HEK293 (cell line): ENCODE results near the gene THAP3.

ENCODE experiments used
- BCL6B ChIP-seq: fragments of 450-650 bp; formaldehyde crosslinking; IDR thresholded peaks from 2 replicates; pipeline ENCODE4 v1.5.1; 2017; ENCODE audit warnings: missing biosample characterization, missing genetic modification characterization
- KLF17 ChIP-seq: fragments of 450-650 bp; formaldehyde crosslinking; IDR thresholded peaks from 2 replicates; pipeline ENCODE4 v1.5.1; 2016; ENCODE audit warnings: missing biosample characterization, missing genetic modification characterization
- OSR2 ChIP-seq: fragments of 450-650 bp; formaldehyde crosslinking; IDR thresholded peaks from 2 replicates; pipeline ENCODE4 v1.5.1; 2016; ENCODE audit warnings: missing biosample characterization, missing genetic modification characterization
- SP7 ChIP-seq: fragments of 450-650 bp; formaldehyde crosslinking; IDR thresholded peaks from 2 replicates; pipeline ENCODE4 v1.5.1; 2016; ENCODE audit warnings: missing biosample characterization, missing genetic modification characterization
- YY1 ChIP-seq: fragments of 450-650 bp; formaldehyde crosslinking; IDR thresholded peaks from 2 replicates; pipeline ENCODE4 v1.5.1; 2018; ENCODE audit warnings: missing biosample characterization, missing genetic modification characterization
- ZNF140 ChIP-seq: fragments of 450-650 bp; formaldehyde crosslinking; IDR thresholded peaks from 2 replicates; pipeline ENCODE4 v1.5.1; 2016; ENCODE audit warnings: missing biosample characterization, missing genetic modification characterization
- ZNF211 ChIP-seq: fragments of 450-650 bp; formaldehyde crosslinking; IDR thresholded peaks from 2 replicates; pipeline ENCODE4 v1.5.1; 2016; ENCODE audit warnings: low read depth, missing biosample characterization, missing genetic modification characterization
- ZNF223 ChIP-seq: fragments of 450-650 bp; formaldehyde crosslinking; IDR thresholded peaks from 2 replicates; pipeline ENCODE4 v1.5.1; 2016; ENCODE audit warnings: missing biosample characterization, missing genetic modification characterization
- ZNF280D ChIP-seq: fragments of 450-650 bp; formaldehyde crosslinking; IDR thresholded peaks from 2 replicates; pipeline ENCODE4 v1.5.1; 2016; ENCODE audit warnings: missing biosample characterization, missing genetic modification characterization
- ZNF426 ChIP-seq: fragments of 450-650 bp; formaldehyde crosslinking; IDR thresholded peaks from 2 replicates; pipeline ENCODE4 v1.5.1; 2017; ENCODE audit warnings: missing biosample characterization, missing genetic modification characterization, mild to moderate bottlenecking, inconsistent platforms, moderate library complexity
- ZNF48 ChIP-seq: fragments of 450-650 bp; formaldehyde crosslinking; IDR thresholded peaks from 2 replicates; pipeline ENCODE4 v1.5.1; 2016; ENCODE audit warnings: missing biosample characterization, missing genetic modification characterization
- ZNF558 ChIP-seq: fragments of 450-650 bp; formaldehyde crosslinking; IDR thresholded peaks from 2 replicates; pipeline ENCODE4 v1.5.1; 2016; ENCODE audit warnings: missing biosample characterization, missing genetic modification characterization
- ZNF600 ChIP-seq: fragments of 450-650 bp; formaldehyde crosslinking; IDR thresholded peaks from 2 replicates; pipeline ENCODE4 v1.5.1; 2016; ENCODE audit warnings: missing biosample characterization, missing genetic modification characterization
- ZNF664 ChIP-seq: fragments of 450-650 bp; formaldehyde crosslinking; IDR thresholded peaks from 2 replicates; pipeline ENCODE4 v1.5.1; 2016; ENCODE audit warnings: missing biosample characterization, missing genetic modification characterization
- ZNF76 ChIP-seq: fragments of 450-650 bp; formaldehyde crosslinking; IDR thresholded peaks from 2 replicates; pipeline ENCODE4; 2016; ENCODE audit warnings: low read depth, missing biosample characterization, missing genetic modification characterization, borderline replicate concordance
- ZNF776 ChIP-seq: fragments of 450-650 bp; formaldehyde crosslinking; IDR thresholded peaks from 2 replicates; pipeline ENCODE4 v1.5.0; 2017; ENCODE audit warnings: missing biosample characterization, missing genetic modification characterization, borderline replicate concordance
- ZNF792 ChIP-seq: fragments of 450-650 bp; formaldehyde crosslinking; IDR thresholded peaks from 2 replicates; pipeline ENCODE4 v1.5.1; 2016; ENCODE audit warnings: missing biosample characterization, missing genetic modification characterization
- ZSCAN23 ChIP-seq: fragments of 450-650 bp; formaldehyde crosslinking; IDR thresholded peaks from 2 replicates; pipeline ENCODE4 v1.5.1; 2016; ENCODE audit warnings: missing biosample characterization, missing genetic modification characterization
- TF ChIP-seq, protein P1 (sequence below): fragments of 450-650 bp; formaldehyde crosslinking; conservative IDR thresholded peaks from 2 replicates; pipeline ENCODE4 v1.5.1; 2016; ENCODE audit warnings: low read depth, missing biosample characterization, missing genetic modification characterization
- TF ChIP-seq, protein P2 (sequence below): fragments of 450-650 bp; formaldehyde crosslinking; IDR thresholded peaks from 2 replicates; pipeline ENCODE4 v1.5.1; 2016; ENCODE audit warnings: missing biosample characterization, missing genetic modification characterization, low read depth
- TF ChIP-seq, protein P3 (sequence below): fragments of 450-650 bp; formaldehyde crosslinking; optimal IDR thresholded peaks from 2 replicates; pipeline ENCODE3; 2016; ENCODE audit warnings: missing biosample characterization, mild to moderate bottlenecking, missing genetic modification characterization
- TF ChIP-seq, protein P4 (sequence below): fragments of 450-650 bp; formaldehyde crosslinking; IDR thresholded peaks from 2 replicates; pipeline ENCODE4 v1.5.1; 2017; ENCODE audit warnings: missing biosample characterization, missing genetic modification characterization
- TF ChIP-seq, protein P5 (sequence below): fragments of 450-650 bp; formaldehyde crosslinking; IDR thresholded peaks from 2 replicates; pipeline ENCODE4 v1.5.1; 2016; ENCODE audit warnings: missing biosample characterization, missing genetic modification characterization

Gene THAP3

GRCh38 chr1:6603238-6603914, 21.3 kb upstream of the THAP3 start (continued):
- TF ChIP-seq, protein P1, sequence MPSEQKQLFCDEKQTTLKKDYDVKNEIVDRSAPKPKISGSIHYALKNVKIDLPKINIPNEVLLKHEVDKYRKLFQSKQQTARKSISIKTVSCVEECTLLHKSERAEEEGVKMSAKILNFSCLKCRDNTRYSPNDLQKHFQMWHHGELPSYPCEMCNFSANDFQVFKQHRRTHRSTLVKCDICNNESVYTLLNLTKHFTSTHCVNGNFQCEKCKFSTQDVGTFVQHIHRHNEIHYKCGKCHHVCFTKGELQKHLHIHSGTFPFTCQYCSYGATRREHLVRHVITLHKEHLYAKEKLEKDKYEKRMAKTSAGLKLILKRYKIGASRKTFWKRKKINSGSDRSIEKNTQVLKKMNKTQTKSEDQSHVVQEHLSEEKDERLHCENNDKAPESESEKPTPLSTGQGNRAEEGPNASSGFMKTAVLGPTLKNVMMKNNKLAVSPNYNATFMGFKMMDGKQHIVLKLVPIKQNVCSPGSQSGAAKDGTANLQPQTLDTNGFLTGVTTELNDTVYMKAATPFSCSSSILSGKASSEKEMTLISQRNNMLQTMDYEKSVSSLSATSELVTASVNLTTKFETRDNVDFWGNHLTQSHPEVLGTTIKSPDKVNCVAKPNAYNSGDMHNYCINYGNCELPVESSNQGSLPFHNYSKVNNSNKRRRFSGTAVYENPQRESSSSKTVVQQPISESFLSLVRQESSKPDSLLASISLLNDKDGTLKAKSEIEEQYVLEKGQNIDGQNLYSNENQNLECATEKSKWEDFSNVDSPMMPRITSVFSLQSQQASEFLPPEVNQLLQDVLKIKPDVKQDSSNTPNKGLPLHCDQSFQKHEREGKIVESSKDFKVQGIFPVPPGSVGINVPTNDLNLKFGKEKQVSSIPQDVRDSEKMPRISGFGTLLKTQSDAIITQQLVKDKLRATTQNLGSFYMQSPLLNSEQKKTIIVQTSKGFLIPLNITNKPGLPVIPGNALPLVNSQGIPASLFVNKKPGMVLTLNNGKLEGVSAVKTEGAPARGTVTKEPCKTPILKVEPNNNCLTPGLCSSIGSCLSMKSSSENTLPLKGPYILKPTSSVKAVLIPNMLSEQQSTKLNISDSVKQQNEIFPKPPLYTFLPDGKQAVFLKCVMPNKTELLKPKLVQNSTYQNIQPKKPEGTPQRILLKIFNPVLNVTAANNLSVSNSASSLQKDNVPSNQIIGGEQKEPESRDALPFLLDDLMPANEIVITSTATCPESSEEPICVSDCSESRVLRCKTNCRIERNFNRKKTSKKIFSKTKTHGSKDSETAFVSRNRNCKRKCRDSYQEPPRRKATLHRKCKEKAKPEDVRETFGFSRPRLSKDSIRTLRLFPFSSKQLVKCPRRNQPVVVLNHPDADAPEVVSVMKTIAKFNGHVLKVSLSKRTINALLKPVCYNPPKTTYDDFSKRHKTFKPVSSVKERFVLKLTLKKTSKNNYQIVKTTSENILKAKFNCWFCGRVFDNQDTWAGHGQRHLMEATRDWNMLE, result 0 out of 2 replicates have a peak, but pooled peaks have one; percentile 11
- no peak for TF ChIP-seq ZNF776 (tag by site-specific recombination)
- peak; percentile 32; the same call in 1 of the 2 replicates for TF ChIP-seq OSR2
- TF ChIP-seq, protein P2, sequence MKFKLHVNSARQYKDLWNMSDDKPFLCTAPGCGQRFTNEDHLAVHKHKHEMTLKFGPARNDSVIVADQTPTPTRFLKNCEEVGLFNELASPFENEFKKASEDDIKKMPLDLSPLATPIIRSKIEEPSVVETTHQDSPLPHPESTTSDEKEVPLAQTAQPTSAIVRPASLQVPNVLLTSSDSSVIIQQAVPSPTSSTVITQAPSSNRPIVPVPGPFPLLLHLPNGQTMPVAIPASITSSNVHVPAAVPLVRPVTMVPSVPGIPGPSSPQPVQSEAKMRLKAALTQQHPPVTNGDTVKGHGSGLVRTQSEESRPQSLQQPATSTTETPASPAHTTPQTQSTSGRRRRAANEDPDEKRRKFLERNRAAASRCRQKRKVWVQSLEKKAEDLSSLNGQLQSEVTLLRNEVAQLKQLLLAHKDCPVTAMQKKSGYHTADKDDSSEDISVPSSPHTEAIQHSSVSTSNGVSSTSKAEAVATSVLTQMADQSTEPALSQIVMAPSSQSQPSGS (tag by site-specific recombination), result no peak
- peak; percentile 74 for TF ChIP-seq ZNF600 (tag by site-specific recombination)
- TF ChIP-seq ZNF140, result no peak
- TF ChIP-seq KLF17 (tag by site-specific recombination), result peak; percentile 60; the same call in 1 of the 2 replicates
- TF ChIP-seq, protein P3, sequence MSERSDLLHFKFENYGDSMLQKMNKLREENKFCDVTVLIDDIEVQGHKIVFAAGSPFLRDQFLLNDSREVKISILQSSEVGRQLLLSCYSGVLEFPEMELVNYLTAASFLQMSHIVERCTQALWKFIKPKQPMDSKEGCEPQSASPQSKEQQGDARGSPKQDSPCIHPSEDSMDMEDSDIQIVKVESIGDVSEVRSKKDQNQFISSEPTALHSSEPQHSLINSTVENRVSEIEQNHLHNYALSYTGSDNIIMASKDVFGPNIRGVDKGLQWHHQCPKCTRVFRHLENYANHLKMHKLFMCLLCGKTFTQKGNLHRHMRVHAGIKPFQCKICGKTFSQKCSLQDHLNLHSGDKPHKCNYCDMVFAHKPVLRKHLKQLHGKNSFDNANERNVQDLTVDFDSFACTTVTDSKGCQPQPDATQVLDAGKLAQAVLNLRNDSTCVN (tag by site-specific recombination), result peak; percentile 20
- TF ChIP-seq ZNF426 (tag by site-specific recombination), result no peak
- no peak for TF ChIP-seq ZNF211
- no peak for TF ChIP-seq ZNF792
- TF ChIP-seq ZNF48 (tag by site-specific recombination), result no peak
- no peak for TF ChIP-seq ZNF280D (tag by site-specific recombination)
- no peak for TF ChIP-seq YY1
- no peak for TF ChIP-seq ZSCAN23 (tag by site-specific recombination)
- TF ChIP-seq, protein P4, sequence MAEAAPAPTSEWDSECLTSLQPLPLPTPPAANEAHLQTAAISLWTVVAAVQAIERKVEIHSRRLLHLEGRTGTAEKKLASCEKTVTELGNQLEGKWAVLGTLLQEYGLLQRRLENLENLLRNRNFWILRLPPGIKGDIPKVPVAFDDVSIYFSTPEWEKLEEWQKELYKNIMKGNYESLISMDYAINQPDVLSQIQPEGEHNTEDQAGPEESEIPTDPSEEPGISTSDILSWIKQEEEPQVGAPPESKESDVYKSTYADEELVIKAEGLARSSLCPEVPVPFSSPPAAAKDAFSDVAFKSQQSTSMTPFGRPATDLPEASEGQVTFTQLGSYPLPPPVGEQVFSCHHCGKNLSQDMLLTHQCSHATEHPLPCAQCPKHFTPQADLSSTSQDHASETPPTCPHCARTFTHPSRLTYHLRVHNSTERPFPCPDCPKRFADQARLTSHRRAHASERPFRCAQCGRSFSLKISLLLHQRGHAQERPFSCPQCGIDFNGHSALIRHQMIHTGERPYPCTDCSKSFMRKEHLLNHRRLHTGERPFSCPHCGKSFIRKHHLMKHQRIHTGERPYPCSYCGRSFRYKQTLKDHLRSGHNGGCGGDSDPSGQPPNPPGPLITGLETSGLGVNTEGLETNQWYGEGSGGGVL, result no peak
- no peak for TF ChIP-seq ZNF558 (tag by site-specific recombination)
- TF ChIP-seq, protein P5, sequence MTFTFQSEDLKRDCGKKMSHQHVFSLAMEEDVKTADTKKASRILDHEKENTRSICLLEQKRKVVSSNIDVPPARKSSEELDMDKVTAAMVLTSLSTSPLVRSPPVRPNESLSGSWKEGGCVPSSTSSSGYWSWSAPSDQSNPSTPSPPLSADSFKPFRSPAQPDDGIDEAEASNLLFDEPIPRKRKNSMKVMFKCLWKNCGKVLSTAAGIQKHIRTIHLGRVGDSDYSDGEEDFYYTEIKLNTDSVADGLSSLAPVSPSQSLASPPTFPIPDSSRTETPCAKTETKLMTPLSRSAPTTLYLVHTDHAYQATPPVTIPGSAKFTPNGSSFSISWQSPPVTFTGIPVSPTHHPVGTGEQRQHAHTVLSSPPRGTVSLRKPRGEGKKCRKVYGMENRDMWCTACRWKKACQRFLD (tag by site-specific recombination), result no peak
- peak; percentile 75 for TF ChIP-seq ZNF76
- no peak for TF ChIP-seq ZNF223 (tag by site-specific recombination)
- peak; percentile 52 for TF ChIP-seq SP7 (tag by site-specific recombination)
- TF ChIP-seq BCL6B (tag by site-specific recombination), result no peak
- no peak for TF ChIP-seq ZNF664 (tag by site-specific recombination)
